ENCODE results near the gene PRDM5. TPM values are rescaled to one million over a fixed set of nuclear protein-coding genes. Genes with fewer than 3 reads are reported as not detected.

Gene PRDM5
- total RNA-seq, 2 experiments from 2014 or later = 0.23 TPM; not detected in 1

DNA sequence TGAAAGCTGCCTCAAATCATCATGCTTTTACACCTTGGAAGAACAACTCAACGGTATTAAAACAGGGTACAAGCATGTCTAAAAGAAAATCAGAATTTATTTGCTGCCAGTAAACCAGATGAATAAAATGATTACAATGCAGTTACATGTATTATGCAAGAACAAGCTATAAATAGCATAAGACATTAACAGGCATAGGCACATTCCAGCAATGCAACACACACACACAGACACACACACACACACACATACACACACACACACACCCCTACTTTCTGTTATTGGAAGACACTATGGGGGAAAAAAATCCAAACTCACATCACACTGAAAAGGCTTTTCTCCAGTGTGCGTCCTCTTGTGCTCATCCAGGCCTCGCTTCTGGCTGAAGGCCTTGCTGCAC lies 212.5 kb downstream of the PRDM5 start:
- H3K27me3 Mint-ChIP-seq = peaks cover 20% of the 10 kb centered on the region
- POLR2A ChIA-PET = no interaction called here
- DNase-seq = no peak
- no peak overlapping the region for H3K4me3 Mint-ChIP-seq
- no peaks in the 10 kb centered on the region for H3K36me3 Mint-ChIP-seq (ENCODE audit: low read depth)
- CTCF ChIA-PET = no interaction called here
- H3K9me3 Mint-ChIP-seq = no peaks in the 10 kb centered on the region
- H3K4me1 Mint-ChIP-seq = no peaks in the 10 kb centered on the region
- H3K27ac Mint-ChIP-seq = no peak overlapping the region

DNA sequence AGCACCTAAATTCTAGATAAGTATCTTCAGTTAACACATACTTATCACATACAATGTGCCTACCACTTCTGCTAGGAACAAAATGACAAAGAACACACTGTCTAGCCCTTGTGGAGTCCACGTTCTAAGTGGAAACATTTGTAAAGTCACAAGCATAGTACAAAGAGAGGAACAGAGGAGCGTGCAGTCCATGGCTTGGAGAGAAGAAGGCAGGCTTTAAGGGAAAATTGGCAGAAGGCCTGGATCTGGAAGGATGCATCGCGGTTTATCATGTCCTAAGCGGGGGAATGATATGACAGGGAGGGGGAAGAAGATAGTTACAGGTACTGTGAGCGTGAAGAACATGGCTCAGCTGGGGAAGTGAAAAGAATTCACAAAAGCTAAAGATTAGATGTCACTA lies 218.0 kb downstream of the PRDM5 start:
- Mint-ChIP-seq H3K4me3 (no peak overlapping the region), H3K9me3 (no peaks in the 10 kb centered on the region), H3K27ac (no peak overlapping the region), H3K36me3 (ENCODE audit: low read depth) (no peaks in the 10 kb centered on the region), H3K4me1 (no peaks in the 10 kb centered on the region), H3K27me3 (peaks cover 14% of the 10 kb centered on the region)
- POLR2A ChIA-PET = no interaction called here
- CTCF ChIA-PET = no interaction called here
- no peak for DNase-seq

DNA sequence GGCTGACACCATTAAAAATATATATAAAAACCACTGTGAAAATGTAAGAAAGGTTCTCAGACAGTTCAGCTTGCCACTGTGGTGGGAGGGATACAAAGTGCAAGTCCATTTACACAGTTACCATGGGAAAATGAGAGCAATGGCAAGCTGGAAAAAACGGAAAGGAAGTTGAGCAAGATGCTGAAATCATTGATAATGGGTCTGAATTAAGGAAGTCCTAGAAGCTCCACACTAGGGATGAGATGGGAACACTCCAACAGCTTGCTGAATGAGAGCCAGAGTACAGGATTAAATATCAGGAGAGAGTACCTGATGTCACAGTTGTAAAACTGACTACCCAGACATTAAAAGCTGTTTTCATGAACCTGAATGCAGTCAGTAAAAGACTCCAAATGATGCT lies 218.6 kb downstream of the PRDM5 start:
- H3K9me3 Mint-ChIP-seq = no peaks in the 10 kb centered on the region
- ChIA-PET POLR2A (no interaction called here), CTCF (no interaction called here)
- no peak overlapping the region for H3K4me3 Mint-ChIP-seq
- H3K4me1 Mint-ChIP-seq = no peaks in the 10 kb centered on the region
- H3K36me3 Mint-ChIP-seq (ENCODE audit: low read depth) = no peaks in the 10 kb centered on the region
- H3K27ac Mint-ChIP-seq = no peak overlapping the region
- no peak for DNase-seq
- H3K27me3 Mint-ChIP-seq = peaks cover 13% of the 10 kb centered on the region

DNA sequence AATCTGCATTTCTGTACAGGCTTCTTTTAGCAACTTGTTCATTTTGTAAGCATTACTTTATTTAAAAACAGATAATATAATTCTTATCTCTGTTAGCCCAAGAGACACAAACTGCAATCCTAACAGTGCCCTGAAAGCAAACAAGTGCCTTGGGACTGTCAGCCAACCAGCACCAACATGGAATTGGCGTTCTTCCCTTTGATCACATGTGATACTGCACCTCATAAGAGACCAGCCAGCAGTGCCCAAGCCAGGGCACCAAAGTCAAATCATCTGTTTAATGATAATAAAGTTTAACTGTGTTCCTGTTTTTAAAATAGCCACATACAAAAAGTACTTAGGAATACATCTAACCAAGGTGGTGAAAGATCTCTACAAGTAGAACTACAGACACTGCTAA lies 223.2 kb downstream of the PRDM5 start:
- H3K27ac Mint-ChIP-seq = no peak overlapping the region
- H3K9me3 Mint-ChIP-seq = no peaks in the 10 kb centered on the region
- ChIA-PET CTCF (no interaction called here), POLR2A (no interaction called here)
- H3K4me3 Mint-ChIP-seq = no peak overlapping the region
- no peaks in the 10 kb centered on the region for H3K36me3 Mint-ChIP-seq (ENCODE audit: low read depth)
- no peaks in the 10 kb centered on the region for H3K27me3 Mint-ChIP-seq
- H3K4me1 Mint-ChIP-seq = no peaks in the 10 kb centered on the region
- no peak for DNase-seq

DNA sequence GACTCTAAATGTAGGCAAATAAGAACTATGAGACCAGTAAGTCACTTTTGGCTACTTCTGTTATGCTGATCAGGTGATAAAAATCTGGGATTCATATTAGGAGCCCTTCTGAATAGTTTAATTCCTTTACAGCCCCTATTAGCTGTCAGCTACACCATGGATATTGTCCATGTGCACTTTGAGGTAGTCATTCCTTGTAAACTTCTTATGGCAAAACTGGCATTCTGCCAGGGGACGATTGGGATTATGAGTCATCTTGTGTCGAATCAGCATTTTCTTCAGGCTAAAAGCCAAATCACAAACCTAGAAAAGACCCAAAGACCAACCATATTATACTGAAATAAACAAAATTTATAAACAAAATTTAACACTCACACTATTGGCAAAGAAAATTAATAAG lies 227.6 kb downstream of the PRDM5 start:
- ChIA-PET CTCF (no interaction called here), POLR2A (no interaction called here)
- Mint-ChIP-seq H3K27ac (no peak overlapping the region), H3K4me1 (no peaks in the 10 kb centered on the region), H3K27me3 (peaks cover 1% of the 10 kb centered on the region), H3K36me3 (ENCODE audit: low read depth) (no peaks in the 10 kb centered on the region), H3K4me3 (no peak overlapping the region), H3K9me3 (no peaks in the 10 kb centered on the region)
- DNase-seq = no peak

DNA sequence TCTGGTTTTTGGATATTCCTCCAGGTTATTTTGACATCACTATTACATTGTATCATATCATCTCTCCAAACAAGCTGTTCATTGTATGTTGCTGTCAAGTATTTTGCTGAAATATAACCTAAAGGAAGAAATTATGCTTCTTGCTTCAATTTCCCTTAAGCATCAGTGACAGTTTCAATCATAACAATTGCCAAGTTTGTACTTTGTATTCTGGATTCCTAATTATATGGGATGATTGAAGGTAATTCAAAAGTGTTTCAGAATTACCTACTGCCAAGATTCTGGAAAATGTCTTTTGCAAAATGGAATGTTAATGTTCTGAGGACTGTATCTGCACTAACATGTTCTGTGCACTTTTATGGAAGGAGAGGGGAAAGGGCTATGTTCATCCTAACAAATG lies 228.7 kb downstream of the PRDM5 start:
- Mint-ChIP-seq H3K4me3 (no peak overlapping the region), H3K27me3 (peaks cover 1% of the 10 kb centered on the region), H3K9me3 (no peaks in the 10 kb centered on the region), H3K27ac (no peak overlapping the region), H3K4me1 (no peaks in the 10 kb centered on the region), H3K36me3 (ENCODE audit: low read depth) (no peaks in the 10 kb centered on the region)
- ChIA-PET CTCF (no interaction called here), POLR2A (no interaction called here)
- DNase-seq = no peak

DNA sequence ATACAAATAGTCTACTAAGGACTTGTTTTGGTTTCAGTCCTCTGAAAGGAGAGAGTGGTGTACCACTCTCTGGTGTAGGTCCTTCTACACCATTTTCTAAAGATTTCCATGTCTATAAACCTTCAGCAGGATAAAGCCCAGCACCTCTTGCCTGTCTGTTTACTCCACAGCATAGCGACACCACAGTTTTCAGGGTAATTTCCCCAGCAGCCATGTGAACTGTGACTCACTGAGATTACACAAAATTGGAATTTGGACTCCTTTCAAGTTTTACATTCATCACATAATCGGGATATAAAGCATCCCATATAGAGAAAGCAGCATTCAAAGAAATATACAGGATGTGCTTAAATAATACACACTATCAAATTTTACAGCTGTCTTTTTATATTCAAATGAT lies 229.6 kb downstream of the PRDM5 start:
- Mint-ChIP-seq H3K36me3 (ENCODE audit: low read depth) (no peaks in the 10 kb centered on the region), H3K4me3 (no peak overlapping the region), H3K9me3 (no peaks in the 10 kb centered on the region), H3K4me1 (no peaks in the 10 kb centered on the region), H3K27ac (no peak overlapping the region), H3K27me3 (peaks cover 1% of the 10 kb centered on the region)
- ChIA-PET POLR2A (no interaction called here), CTCF (no interaction called here)
- no peak for DNase-seq

DNA sequence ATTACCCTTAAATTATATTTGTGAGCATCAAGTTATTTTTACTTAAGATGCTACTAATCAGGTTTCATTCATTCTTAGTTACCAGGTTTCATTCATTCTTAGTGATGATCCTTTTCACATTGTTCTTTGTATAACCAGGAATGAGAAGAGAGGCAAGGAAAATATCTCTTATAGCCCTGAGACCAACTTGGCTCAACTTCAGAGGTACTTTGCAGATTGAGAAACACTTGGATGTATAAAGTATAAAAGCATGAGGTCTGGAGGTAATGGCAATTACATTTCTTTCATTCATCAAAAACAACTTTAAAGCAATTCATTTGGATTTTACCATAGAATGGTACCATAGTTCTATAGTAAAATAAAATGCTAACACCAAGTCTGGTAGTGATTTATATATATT lies 231.0 kb downstream of the PRDM5 start:
- H3K27ac Mint-ChIP-seq = no peak overlapping the region
- ChIA-PET POLR2A (no interaction called here), CTCF (no interaction called here)
- H3K4me1 Mint-ChIP-seq = no peaks in the 10 kb centered on the region
- DNase-seq = no peak
- H3K27me3 Mint-ChIP-seq = peaks cover 3% of the 10 kb centered on the region
- H3K4me3 Mint-ChIP-seq = no peak overlapping the region
- no peaks in the 10 kb centered on the region for H3K36me3 Mint-ChIP-seq (ENCODE audit: low read depth)
- no peaks in the 10 kb centered on the region for H3K9me3 Mint-ChIP-seq

DNA sequence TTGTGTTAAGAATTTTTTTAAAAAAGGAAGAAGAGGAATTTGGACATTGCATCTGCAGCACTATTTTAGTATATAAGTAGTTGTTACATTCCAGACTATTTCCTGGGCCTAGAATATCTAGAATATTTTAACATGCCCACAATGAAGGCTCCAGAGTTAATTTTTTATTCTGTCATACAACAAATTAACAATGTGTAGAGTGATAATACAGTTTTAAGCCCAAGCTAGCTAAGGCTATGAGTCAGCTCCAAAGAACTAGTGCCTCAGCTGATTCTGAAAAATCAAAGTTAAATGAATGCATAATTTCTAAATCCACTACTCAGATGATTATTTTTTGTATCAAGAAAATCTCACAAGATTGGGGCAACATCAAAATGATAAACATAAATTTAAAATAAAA lies 231.4 kb downstream of the PRDM5 start:
- POLR2A ChIA-PET = no interaction called here
- H3K9me3 Mint-ChIP-seq = no peaks in the 10 kb centered on the region
- CTCF ChIA-PET = no interaction called here
- no peak overlapping the region for H3K4me3 Mint-ChIP-seq
- no peaks in the 10 kb centered on the region for H3K4me1 Mint-ChIP-seq
- H3K27me3 Mint-ChIP-seq = peaks cover 3% of the 10 kb centered on the region
- no peaks in the 10 kb centered on the region for H3K36me3 Mint-ChIP-seq (ENCODE audit: low read depth)
- no peak overlapping the region for H3K27ac Mint-ChIP-seq
- DNase-seq = no peak

DNA sequence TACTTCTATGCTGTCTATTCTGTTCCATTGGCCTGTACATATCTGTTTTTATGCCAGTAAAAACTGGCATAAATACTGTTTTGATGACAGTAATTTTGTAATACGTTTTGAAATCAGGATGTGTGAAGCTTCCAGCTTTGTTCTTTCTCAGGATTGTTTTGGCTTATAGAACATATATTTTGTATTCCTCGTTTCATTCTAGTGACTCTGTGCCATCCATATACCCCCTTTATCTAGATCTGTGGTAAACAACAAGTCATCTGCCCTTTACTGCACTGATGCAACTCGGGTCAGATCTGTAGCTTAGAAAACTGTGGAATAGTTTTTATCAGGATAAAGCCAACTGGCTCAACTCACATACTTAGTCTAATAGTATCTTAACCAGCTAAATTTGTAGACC lies 233.7 kb downstream of the PRDM5 start:
- Mint-ChIP-seq H3K4me3 (no peak overlapping the region), H3K4me1 (no peaks in the 10 kb centered on the region), H3K27ac (no peak overlapping the region), H3K27me3 (peaks cover 10% of the 10 kb centered on the region), H3K9me3 (no peaks in the 10 kb centered on the region), H3K36me3 (ENCODE audit: low read depth) (no peaks in the 10 kb centered on the region)
- ChIA-PET POLR2A (no interaction called here), CTCF (no interaction called here)
- no peak for DNase-seq

DNA sequence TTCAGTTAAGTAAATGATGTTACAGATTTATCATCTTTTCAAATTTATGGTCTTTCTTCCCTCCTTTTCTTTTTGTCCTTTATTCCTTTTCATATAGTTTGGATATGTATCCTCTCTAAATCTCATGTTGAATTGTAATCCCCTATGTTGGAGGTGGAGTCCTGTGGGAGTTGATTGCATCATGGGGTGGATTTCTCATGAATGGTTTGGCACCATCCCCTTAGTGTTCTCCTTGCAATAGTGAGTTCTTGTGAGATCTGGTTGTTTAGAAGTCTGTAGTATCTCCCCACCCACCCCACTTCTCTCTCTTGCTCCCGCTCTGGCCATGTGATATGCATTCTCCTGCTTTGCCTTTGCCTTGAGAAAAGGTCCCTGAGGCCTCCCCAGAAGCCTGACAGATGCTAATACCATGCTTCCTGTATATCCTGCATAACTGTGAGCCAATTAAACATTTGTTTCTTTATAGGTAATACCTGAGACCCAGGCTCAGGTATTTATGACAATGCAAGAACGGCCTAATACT lies 236.7 kb downstream of the PRDM5 start:
- no peak overlapping the region for H3K27ac Mint-ChIP-seq
- H3K27me3 Mint-ChIP-seq = peaks cover 15% of the 10 kb centered on the region
- CTCF ChIA-PET = no interaction called here
- H3K9me3 Mint-ChIP-seq = no peaks in the 10 kb centered on the region
- no peak for DNase-seq
- no peak overlapping the region for H3K4me3 Mint-ChIP-seq
- POLR2A ChIA-PET = no interaction called here
- H3K36me3 Mint-ChIP-seq (ENCODE audit: low read depth) = no peaks in the 10 kb centered on the region
- H3K4me1 Mint-ChIP-seq = peaks cover 3% of the 10 kb centered on the region

DNA sequence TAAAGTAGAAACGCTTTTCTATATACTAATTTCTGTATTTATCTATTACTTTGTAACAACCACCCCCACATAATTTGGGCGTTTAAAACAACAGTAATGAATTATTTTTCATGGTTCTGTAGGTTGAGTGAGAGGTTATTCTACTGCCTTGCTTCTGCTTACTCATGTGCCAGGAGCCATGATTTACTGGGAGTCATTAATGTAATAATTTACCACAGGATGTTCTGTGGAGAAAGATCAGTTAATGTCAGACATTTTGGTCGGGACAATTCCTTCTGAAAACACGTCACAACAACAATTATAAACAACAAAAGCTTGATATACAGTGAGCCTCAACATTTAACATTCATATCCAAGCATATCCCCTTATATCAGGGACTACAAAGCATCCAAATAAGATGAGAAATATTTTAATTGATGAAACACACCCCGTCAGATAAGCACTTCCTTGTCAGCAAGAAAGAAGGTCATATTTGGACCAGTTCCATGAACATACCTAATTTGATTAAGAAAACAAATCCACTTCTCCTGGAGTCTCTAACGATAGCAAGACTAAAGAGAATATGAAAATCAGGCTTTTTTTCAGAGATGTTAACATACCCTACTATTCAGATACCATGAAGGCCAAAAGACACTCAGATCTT lies 238.5 kb downstream of the PRDM5 start:
- H3K27me3 Mint-ChIP-seq = peaks cover 20% of the 10 kb centered on the region
- POLR2A ChIA-PET = no interaction called here
- no peak overlapping the region for H3K27ac Mint-ChIP-seq
- peaks cover 4% of the 10 kb centered on the region for H3K4me1 Mint-ChIP-seq
- H3K4me3 Mint-ChIP-seq = no peak overlapping the region
- no peaks in the 10 kb centered on the region for H3K9me3 Mint-ChIP-seq
- H3K36me3 Mint-ChIP-seq (ENCODE audit: low read depth) = no peaks in the 10 kb centered on the region
- CTCF ChIA-PET = no interaction called here
- DNase-seq = no peak

DNA sequence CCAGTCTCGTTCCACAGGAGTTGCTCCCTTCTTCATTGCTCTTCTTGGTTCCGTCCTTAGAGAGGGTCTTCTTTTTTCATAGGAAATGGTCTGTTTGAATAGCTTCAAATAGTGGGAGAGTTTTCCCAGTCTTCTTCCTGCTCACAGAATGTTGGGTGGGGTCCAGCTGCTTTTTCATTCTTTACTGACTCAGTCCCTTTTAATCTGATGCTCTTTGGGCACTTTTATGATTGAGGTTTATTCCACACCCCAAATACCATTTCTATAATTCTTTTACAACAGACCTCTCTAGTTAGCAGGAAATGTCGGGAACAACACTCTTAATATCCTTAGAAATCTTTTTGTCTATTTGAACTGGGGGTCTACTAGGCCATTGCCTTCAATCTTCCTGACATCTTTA lies 239.5 kb downstream of the PRDM5 start:
- ChIA-PET POLR2A (no interaction called here), CTCF (no interaction called here)
- Mint-ChIP-seq H3K27me3 (peaks cover 22% of the 10 kb centered on the region), H3K27ac (no peak overlapping the region), H3K36me3 (ENCODE audit: low read depth) (no peaks in the 10 kb centered on the region), H3K9me3 (no peaks in the 10 kb centered on the region), H3K4me1 (peaks cover 4% of the 10 kb centered on the region), H3K4me3 (no peak overlapping the region)
- no peak for DNase-seq

DNA sequence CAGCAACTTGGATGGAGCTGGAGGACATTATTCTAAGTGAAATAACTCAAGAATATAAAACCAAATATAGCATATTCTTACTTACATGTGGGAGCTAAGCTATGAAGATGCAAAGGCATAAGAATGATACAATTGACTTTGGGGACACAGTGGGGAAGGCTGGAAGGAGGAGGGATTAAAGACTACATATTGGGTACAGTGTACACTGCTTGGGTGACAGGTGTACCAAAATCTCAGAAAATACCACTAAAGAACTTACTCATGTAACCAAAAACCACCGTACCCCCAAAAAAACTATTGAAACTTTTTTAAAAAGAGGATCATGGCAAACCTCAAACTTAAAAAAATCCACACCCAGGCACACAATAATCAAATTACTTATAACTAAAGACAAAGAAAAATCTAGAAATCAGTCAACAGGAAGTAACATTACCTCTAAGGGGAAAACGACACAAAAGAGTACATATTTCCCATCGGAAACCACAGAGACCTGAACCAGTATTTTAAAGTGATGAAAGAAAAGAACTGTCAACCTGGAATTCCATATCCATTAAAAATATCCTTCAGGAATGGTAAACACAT lies 241.8 kb downstream of the PRDM5 start:
- Mint-ChIP-seq H3K4me1 (peaks cover 4% of the 10 kb centered on the region), H3K27me3 (peaks cover 25% of the 10 kb centered on the region), H3K36me3 (ENCODE audit: low read depth) (no peaks in the 10 kb centered on the region), H3K4me3 (no peak overlapping the region), H3K27ac (no peak overlapping the region), H3K9me3 (no peaks in the 10 kb centered on the region)
- CTCF ChIA-PET = no interaction called here
- POLR2A ChIA-PET = no interaction called here
- DNase-seq = no peak

Data from activated CD4-positive, alpha-beta memory T cell treated with anti-CD3 and anti-CD28 coated beads, Interleukin-2, amount 10 ng/mL, durations not matched to agents 7 days and 5 days (primary cell).